ENCODE results near the gene SNX13.

DNA sequence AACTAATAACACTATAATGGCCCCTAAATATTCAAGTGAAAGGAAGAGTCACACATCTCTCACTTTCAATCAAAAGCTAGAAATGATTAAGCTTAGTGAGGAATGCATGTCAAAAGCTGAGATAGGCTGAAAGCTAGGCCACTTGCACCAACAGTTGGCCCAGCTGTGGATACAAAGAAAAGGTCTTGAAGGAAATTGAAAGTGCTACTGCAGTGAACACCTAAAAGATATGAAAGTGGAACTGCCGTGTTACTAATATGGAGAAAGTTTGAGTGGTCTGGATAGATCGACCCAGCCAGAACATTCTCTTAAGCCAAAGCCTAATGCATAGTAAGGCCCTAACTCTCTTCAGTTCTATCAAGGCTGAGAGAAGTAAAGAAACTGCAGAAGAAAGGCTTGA, 12.1 kb upstream of the SNX13 start:
- TF ChIP-seq SMC3 (IDR thresholded peaks at IDR 0.05) (no peak), EP300 (IDR thresholded peaks at IDR 0.05) (no peak), CTCF (IDR thresholded peaks at IDR 0.05) (no peak), MYC (IDR thresholded peaks at IDR 0.05; ENCODE audit: borderline replicate concordance, low read length) (no peak)
- TF ChIP-seq, protein P1, sequence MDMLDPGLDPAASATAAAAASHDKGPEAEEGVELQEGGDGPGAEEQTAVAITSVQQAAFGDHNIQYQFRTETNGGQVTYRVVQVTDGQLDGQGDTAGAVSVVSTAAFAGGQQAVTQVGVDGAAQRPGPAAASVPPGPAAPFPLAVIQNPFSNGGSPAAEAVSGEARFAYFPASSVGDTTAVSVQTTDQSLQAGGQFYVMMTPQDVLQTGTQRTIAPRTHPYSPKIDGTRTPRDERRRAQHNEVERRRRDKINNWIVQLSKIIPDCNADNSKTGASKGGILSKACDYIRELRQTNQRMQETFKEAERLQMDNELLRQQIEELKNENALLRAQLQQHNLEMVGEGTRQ (IDR thresholded peaks at IDR 0.05) = no peak

Measured in A549 (cell line).